OCI-M1 (cell line): ENCODE data around the gene GALNT10.

Source experiments
- DNase-seq: peaks from one replicate; lab custom pipeline; 2025; lab: John Stamatoyannopoulos, UW

GALNT10 gene

GRCh38 chr5:154380263-154380662 lies 189.7 kb downstream of the GALNT10 start:
- no peak for DNase-seq

GRCh38 chr5:154384480-154385235 lies 194.1 kb downstream of the GALNT10 start:
- DNase-seq: peak; percentile 5

- DNase-seq: no peak
Observed at GRCh38 chr5:154385236-154385512, 194.6 kb downstream of the GALNT10 start.

GRCh38 chr5:154386952-154387629 lies 196.6 kb downstream of the GALNT10 start:
- DNase-seq: no peak

- DNase-seq: no peak
Observed at GRCh38 chr5:154388842-154389241, 198.3 kb downstream of the GALNT10 start.

GRCh38 chr5:154390096-154390495 lies 199.6 kb downstream of the GALNT10 start:
- DNase-seq: no peak

GRCh38 chr5:154390746-154391359 lies 200.3 kb downstream of the GALNT10 start:
- DNase-seq: no peak

GRCh38 chr5:154391788-154392187 lies 201.3 kb downstream of the GALNT10 start:
- DNase-seq: no peak

GRCh38 chr5:154393850-154394249 lies 203.3 kb downstream of the GALNT10 start:
- no peak for DNase-seq

GRCh38 chr5:154394307-154394706 lies 203.8 kb downstream of the GALNT10 start:
- DNase-seq: no peak

GRCh38 chr5:154395407-154396106 lies 205.0 kb downstream of the GALNT10 start:
- DNase-seq: no peak

GRCh38 chr5:154396128-154396527 lies 205.6 kb downstream of the GALNT10 start:
- no peak for DNase-seq

GRCh38 chr5:154397652-154398406 lies 207.3 kb downstream of the GALNT10 start:
- DNase-seq: no peak

GRCh38 chr5:154400678-154401077 lies 210.1 kb downstream of the GALNT10 start:
- no peak for DNase-seq

GRCh38 chr5:154401355-154401754 lies 210.8 kb downstream of the GALNT10 start:
- DNase-seq: no peak

- DNase-seq: no peak
Observed at GRCh38 chr5:154401931-154402330, 211.4 kb downstream of the GALNT10 start.

GRCh38 chr5:154402611-154403010 lies 212.1 kb downstream of the GALNT10 start:
- no peak for DNase-seq

- DNase-seq: no peak
Observed at GRCh38 chr5:154403234-154403633, 212.7 kb downstream of the GALNT10 start.

- no peak for DNase-seq
Observed at GRCh38 chr5:154403776-154404387, 213.3 kb downstream of the GALNT10 start.

GRCh38 chr5:154405078-154405792 lies 214.7 kb downstream of the GALNT10 start:
- peak; percentile 79 for DNase-seq

- DNase-seq: no peak
Observed at GRCh38 chr5:154406231-154406630, 215.7 kb downstream of the GALNT10 start.
